ENCODE measurements around the gene DPP10. TPM values are rescaled to one million over a fixed set of nuclear protein-coding genes. Genes with fewer than 3 reads are reported as not detected.

The DPP10 gene
- total RNA-seq, 1 experiment from 2014 or later, result not detected

GRCh38 chr2:114787486-114787885 is 345.0 kb downstream of the DPP10 start:
- H3K27me3 Mint-ChIP-seq (ENCODE audit: insufficient read depth, unreplicated experiment), result no peaks in the 10 kb centered on the region
- H3K9me3 Mint-ChIP-seq (ENCODE audit: unreplicated experiment), result peaks cover 4% of the 10 kb centered on the region
- no peak for DNase-seq (ENCODE audit: unreplicated experiment)
- intact Hi-C loops (cut with micrococcal nuclease), result no loop called here
- TF ChIP-seq CTCF (IDR thresholded peaks at IDR 0.05; ENCODE audit: unreplicated experiment), result no peak
- ChIA-PET CTCF (no interaction called here), POLR2A (no interaction called here)
- H3K4me3 Mint-ChIP-seq (ENCODE audit: unreplicated experiment), result no peak overlapping the region
- H3K27ac Mint-ChIP-seq (ENCODE audit: low read depth, unreplicated experiment), result no peak overlapping the region
- H3K4me1 Mint-ChIP-seq (ENCODE audit: insufficient read depth, unreplicated experiment), result no peaks in the 10 kb centered on the region
- BruUV-seq (replicated peaks), result no TSS peak
- H3K36me3 Mint-ChIP-seq (ENCODE audit: insufficient read depth, unreplicated experiment), result no peaks in the 10 kb centered on the region

GRCh38 chr2:114789989-114790388 is 347.5 kb downstream of the DPP10 start:
- POLR2A ChIA-PET, result interaction anchor here (0.7 kb wide), 1 partner anchor 19 kb away, joined by 3 read pairs; no protein-coding TSS in a partner anchor
- Mint-ChIP-seq H3K4me1 (ENCODE audit: insufficient read depth, unreplicated experiment) (no peaks in the 10 kb centered on the region), H3K27me3 (ENCODE audit: insufficient read depth, unreplicated experiment) (no peaks in the 10 kb centered on the region), H3K27ac (ENCODE audit: low read depth, unreplicated experiment) (no peak overlapping the region), H3K4me3 (ENCODE audit: unreplicated experiment) (no peak overlapping the region), H3K36me3 (ENCODE audit: insufficient read depth, unreplicated experiment) (no peaks in the 10 kb centered on the region), H3K9me3 (ENCODE audit: unreplicated experiment) (peaks cover 4% of the 10 kb centered on the region)
- TF ChIP-seq CTCF (IDR thresholded peaks at IDR 0.05; ENCODE audit: unreplicated experiment), result no peak
- BruUV-seq (replicated peaks), result no TSS peak
- CTCF ChIA-PET, result no interaction called here
- DNase-seq (ENCODE audit: unreplicated experiment), result no peak
- intact Hi-C loops (cut with micrococcal nuclease), result no loop called here

- Mint-ChIP-seq H3K36me3 (ENCODE audit: insufficient read depth, unreplicated experiment) (no peaks in the 10 kb centered on the region), H3K4me3 (ENCODE audit: unreplicated experiment) (no peak overlapping the region), H3K27me3 (ENCODE audit: insufficient read depth, unreplicated experiment) (no peaks in the 10 kb centered on the region), H3K27ac (ENCODE audit: low read depth, unreplicated experiment) (no peak overlapping the region), H3K9me3 (ENCODE audit: unreplicated experiment) (no peaks in the 10 kb centered on the region), H3K4me1 (ENCODE audit: insufficient read depth, unreplicated experiment) (no peaks in the 10 kb centered on the region)
- intact Hi-C loops (cut with micrococcal nuclease), result no loop called here
- no peak for TF ChIP-seq CTCF (IDR thresholded peaks at IDR 0.05; ENCODE audit: unreplicated experiment)
- no peak for DNase-seq (ENCODE audit: unreplicated experiment)
- ChIA-PET CTCF (no interaction called here), POLR2A (no interaction called here)
- no TSS peak for BruUV-seq (replicated peaks)
Observed at GRCh38 chr2:114797540-114797939, 355.1 kb downstream of the DPP10 start.

GRCh38 chr2:114797942-114798341 is 355.5 kb downstream of the DPP10 start:
- BruUV-seq (replicated peaks), result no TSS peak
- Mint-ChIP-seq H3K4me1 (ENCODE audit: insufficient read depth, unreplicated experiment) (no peaks in the 10 kb centered on the region), H3K27ac (ENCODE audit: low read depth, unreplicated experiment) (no peak overlapping the region), H3K36me3 (ENCODE audit: insufficient read depth, unreplicated experiment) (no peaks in the 10 kb centered on the region), H3K27me3 (ENCODE audit: insufficient read depth, unreplicated experiment) (no peaks in the 10 kb centered on the region), H3K9me3 (ENCODE audit: unreplicated experiment) (no peaks in the 10 kb centered on the region), H3K4me3 (ENCODE audit: unreplicated experiment) (no peak overlapping the region)
- no peak for TF ChIP-seq CTCF (IDR thresholded peaks at IDR 0.05; ENCODE audit: unreplicated experiment)
- ChIA-PET CTCF (no interaction called here), POLR2A (no interaction called here)
- DNase-seq (ENCODE audit: unreplicated experiment), result no peak
- intact Hi-C loops (cut with micrococcal nuclease), result no loop called here

Data from MCF 10A (cell line).